GM23338 (cell line): ENCODE results near the gene ZNF766. TPM values are rescaled to one million over a fixed set of nuclear protein-coding genes. Genes with fewer than 3 reads are reported as not detected.

ENCODE experiments used
- ATAC-seq: fragments of 200-7000 bp; cut with Tn5 transposase; 3 replicates; pipeline ENCODE4 v1.9.1; 2020
- DNase-seq: peaks from one replicate; pipeline ENCODE4 v3.0.0-alpha.2; 2015; ENCODE audit warnings: low spot score
- H2AFZ ChIP-seq: fragments of 200-600 bp; sonication (generic); 2 replicates; pipeline ENCODE4 v1.8.0; 2016; ENCODE audit warnings: antibody characterized with exemption, mild to moderate bottlenecking, moderate library complexity
- H3F3A ChIP-seq: fragments of 200-600 bp; sonication (generic); replicated peaks from 2 replicates; pipeline ENCODE4 v1.8.0; 2017; ENCODE audit warnings: antibody characterized with exemption, mixed run types, low read depth
- H3K27ac ChIP-seq: fragments of 200-600 bp; sonication (generic); 2 replicates; pipeline ENCODE4 v1.6.1; 2016; ENCODE audit warnings: low read depth
- H3K27me3 ChIP-seq: fragments of 200-600 bp; sonication (generic); 2 replicates; pipeline ENCODE4 v1.8.0; 2016; ENCODE audit warnings: mild to moderate bottlenecking, mixed run types, moderate library complexity; ENCODE audit not compliant: insufficient read depth
- H3K36me3 ChIP-seq: fragments of 200-600 bp; sonication (generic); 2 replicates; pipeline ENCODE4 v1.8.0; 2016; ENCODE audit warnings: mild to moderate bottlenecking; ENCODE audit not compliant: insufficient read depth
- H3K4me1 ChIP-seq: fragments of 200-600 bp; sonication (generic); 2 replicates; pipeline ENCODE4 v1.8.0; 2016; ENCODE audit warnings: mild to moderate bottlenecking, moderate library complexity; ENCODE audit not compliant: insufficient read depth
- H3K4me2 ChIP-seq: fragments of 200-600 bp; sonication (generic); 2 replicates; pipeline ENCODE4 v1.7.1; 2017; ENCODE audit warnings: mixed run types
- H3K4me3 ChIP-seq: fragments of 200-600 bp; sonication (generic); 2 replicates; pipeline ENCODE4 v1.6.1; 2016; ENCODE audit warnings: mixed run types
- H3K79me2 ChIP-seq: fragments of 200-600 bp; sonication (generic); replicated peaks from 2 replicates; pipeline ENCODE4 v1.8.0; 2017; ENCODE audit warnings: mild to moderate bottlenecking; ENCODE audit not compliant: insufficient read depth
- H3K9me2 ChIP-seq: fragments of 200-600 bp; sonication (generic); 2 replicates; pipeline ENCODE4 v1.8.0; 2017; ENCODE audit not compliant: insufficient read depth
- H4K20me1 ChIP-seq: fragments of 200-600 bp; sonication (generic); replicated peaks from 2 replicates; pipeline ENCODE4 v1.8.0; 2017; ENCODE audit warnings: mild to moderate bottlenecking; ENCODE audit not compliant: insufficient read depth
- H3K27ac Mint-ChIP-seq: 2 replicates; pipeline ENCODE4 v1.8.0; 2020; ENCODE audit warnings: inconsistent platforms, mild to moderate bottlenecking, moderate library complexity, mixed read lengths
- H3K27me3 Mint-ChIP-seq: 3 replicates; pipeline ENCODE4 v1.8.0; 2022; ENCODE audit warnings: low read depth, mild to moderate bottlenecking, moderate library complexity, mixed read lengths, inconsistent platforms; ENCODE audit not compliant: insufficient read depth, poor library complexity
- H3K36me3 Mint-ChIP-seq: 3 replicates; pipeline ENCODE4 v1.8.0; 2021; ENCODE audit warnings: low read depth, mild to moderate bottlenecking, inconsistent platforms, moderate library complexity, mixed read lengths
- H3K4me1 Mint-ChIP-seq: 3 replicates; pipeline ENCODE4 v1.8.0; 2020; ENCODE audit warnings: mild to moderate bottlenecking, inconsistent platforms, mixed read lengths
- H3K4me3 Mint-ChIP-seq: 3 replicates; pipeline ENCODE4 v1.8.0; 2021; ENCODE audit warnings: moderate library complexity, mild to moderate bottlenecking, inconsistent platforms, mixed read lengths
- H3K9me3 Mint-ChIP-seq: 3 replicates; pipeline ENCODE4 v1.8.0; 2020; ENCODE audit warnings: moderate library complexity, mild to moderate bottlenecking, inconsistent platforms, mixed read lengths
- ETS1 ChIP-seq: IDR thresholded peaks from 2 replicates; pipeline ENCODE4 v1.6.1; 2016; ENCODE audit warnings: antibody characterized with exemption
- EZH2phosphoT487 ChIP-seq: fragments of 200-600 bp; sonication (generic); IDR thresholded peaks from one replicate; pipeline ENCODE4 v1.8.1; 2018; ENCODE audit warnings: antibody characterized with exemption; ENCODE audit not compliant: unreplicated experiment
- JUNB ChIP-seq: IDR thresholded peaks from one replicate; pipeline ENCODE4 v1.6.1; 2016; ENCODE audit warnings: antibody characterized with exemption; ENCODE audit not compliant: unreplicated experiment
- NANOG ChIP-seq: IDR thresholded peaks from 2 replicates; pipeline ENCODE4 v1.6.1; 2016; ENCODE audit warnings: antibody characterized with exemption, borderline replicate concordance
- ZNF114 ChIP-seq: fragments of 250-450 bp; sonication (Bioruptor Pico); IDR thresholded peaks from 2 replicates; pipeline ENCODE4 v1.5.0; 2020; ENCODE audit warnings: mild to moderate bottlenecking, moderate library complexity
- ZNF331 ChIP-seq: fragments of 250-450 bp; sonication (Bioruptor Pico); IDR thresholded peaks from 2 replicates; pipeline ENCODE4 v1.5.0; 2020; ENCODE audit warnings: low read depth, mild to moderate bottlenecking, moderate library complexity
- ZNF462 ChIP-seq: fragments of 250-450 bp; sonication (Bioruptor Pico); IDR thresholded peaks from 2 replicates; pipeline ENCODE4 v1.5.0; 2020; ENCODE audit warnings: mild to moderate bottlenecking, moderate library complexity
- polyA plus RNA-seq: library from polyadenylated mRNA; unstranded; fragments of >200 nt; fragmentation: Nextera tagmentation; extraction: Ambion mirVana; gene quantifications from 2 replicates; pipeline ENCODE4 v1.2.1, GENCODE V29; 2016
- total RNA-seq: library from RNA; depleted of rRNA; stranded (reverse); fragments of >200 nt; shearing (Covaris generic); gene quantifications from 2 replicates; pipeline ENCODE4 v1.2.3, GENCODE V29; 2014

Gene ZNF766
- total and polyA plus RNA-seq, 2 experiments from 2014 or later: 22.1 to 29.3 TPM

- TF ChIP-seq ZNF462 (CRISPR knock-in tag) (no peak), ETS1 (no peak), ZNF114 (CRISPR knock-in tag) (no peak), EZH2phosphoT487 (no peak), NANOG (no peak)
Observed at GRCh38 chr19:52273301-52273700, 3.9 kb downstream of the ZNF766 start (continued).

DNA sequence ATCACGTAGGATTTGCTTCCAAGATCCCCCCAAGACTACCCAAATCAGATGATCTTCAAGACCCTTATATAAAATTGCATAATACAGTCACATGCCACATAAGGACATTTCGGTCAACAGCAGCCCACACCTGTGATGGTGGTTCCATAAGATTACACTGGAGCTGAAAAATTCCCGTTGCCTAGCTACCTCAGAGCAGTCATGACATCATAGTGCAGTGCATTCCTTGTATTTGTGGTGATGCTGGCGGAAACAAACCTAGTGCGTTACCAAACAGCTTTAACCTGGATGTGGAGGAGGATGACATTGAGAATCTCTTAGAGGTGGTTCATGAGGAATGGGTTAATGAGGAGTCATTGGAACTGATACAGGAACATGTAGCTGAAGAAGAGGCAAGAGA, 4.8 kb downstream of the ZNF766 start:
- peaks cover 21% of the 10 kb centered on the region for H3K4me1 ChIP-seq
- peaks cover 96% of the 10 kb centered on the region for H3K79me2 ChIP-seq
- H3F3A ChIP-seq: no peaks in the 10 kb centered on the region
- no peak overlapping the region for H3K4me3 ChIP-seq
- no peaks in the 10 kb centered on the region; the same call in 1 of the 2 replicates for H3K9me2 ChIP-seq
- H3K27ac ChIP-seq: no peak overlapping the region
- DNase-seq (no peak), ATAC-seq (no peak)
- no peak overlapping the region for H2AFZ ChIP-seq
- peaks cover 9% of the 10 kb centered on the region for H3K9me3 Mint-ChIP-seq
- H3K36me3 ChIP-seq: peaks cover 5% of the 10 kb centered on the region; the same call in 1 of the 2 replicates
- peaks cover 17% of the 10 kb centered on the region for H3K27me3 Mint-ChIP-seq
- peaks cover 30% of the 10 kb centered on the region; the same call in 2 of the 3 replicates for H3K4me1 Mint-ChIP-seq
- H3K36me3 Mint-ChIP-seq: peaks cover 69% of the 10 kb centered on the region
- H4K20me1 ChIP-seq: peaks cover 62% of the 10 kb centered on the region
- H3K27me3 ChIP-seq: no peaks in the 10 kb centered on the region
- TF ChIP-seq ZNF462 (CRISPR knock-in tag) (no peak), ZNF331 (CRISPR knock-in tag) (no peak), JUNB (no peak), ZNF114 (CRISPR knock-in tag) (no peak)
- no peak overlapping the region for H3K4me2 ChIP-seq
- H3K27ac Mint-ChIP-seq: no peak overlapping the region
- H3K4me3 Mint-ChIP-seq: no peak overlapping the region
